GM20431 (cell line): ENCODE measurements around the gene MAP3K8.

Source experiments
- in situ Hi-C: fragments of 300-500 bp; cut with MseI, MboI; formaldehyde crosslinking; loops from one replicate; pipeline ENCODE4 v1.15.0; 2020; ENCODE audit warnings: low sequenced_read_pairs; ENCODE audit not compliant: unreplicated experiment

The MAP3K8 gene

GRCh38 chr10:30433730-30434272, at the start of gene MAP3K8:
Gene MAP3K8 (plus strand): TSS chr10:30434184. CDS start chr10:30438939, 4,755 bp downstream.
- in situ Hi-C loops = no loop called here

GRCh38 chr10:30384701-30385201, 49.2 kb upstream of the MAP3K8 start:
- in situ Hi-C loops = no loop called here

- in situ Hi-C loops = no loop called here
These were observed 47.0 kb upstream of the MAP3K8 start for GRCh38 chr10:30386801-30387588.

DNA sequence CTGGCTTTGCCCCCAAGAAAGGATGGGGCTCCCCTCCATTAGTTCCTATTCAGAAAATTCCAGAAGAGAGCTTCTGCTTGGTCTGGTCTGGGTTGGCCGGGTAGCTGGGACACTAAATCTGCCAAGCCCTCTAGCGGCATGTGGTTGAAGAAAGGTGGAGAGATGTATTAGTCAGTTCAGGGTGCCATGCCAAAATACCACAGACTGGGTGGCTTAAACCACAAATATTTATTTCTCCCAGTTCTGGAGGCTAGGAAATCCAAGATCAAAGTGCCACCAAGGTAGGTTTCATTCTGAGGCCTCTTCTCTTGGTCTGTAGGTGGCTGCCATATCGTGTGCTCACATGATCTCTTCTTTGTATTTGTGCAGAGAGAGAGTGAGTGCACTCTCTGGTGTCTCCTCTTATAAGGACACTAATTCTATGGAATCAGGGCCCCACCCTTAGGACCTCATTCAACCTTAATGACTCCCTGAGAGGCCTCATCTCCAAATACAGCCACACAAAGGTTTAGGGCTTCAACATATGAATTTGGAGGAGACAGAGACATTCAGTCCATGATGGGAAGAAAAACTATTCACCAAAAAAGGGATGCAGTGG, 46.2 kb upstream of the MAP3K8 start:
- in situ Hi-C loops = no loop called here

GRCh38 chr10:30389543-30389942, 44.4 kb upstream of the MAP3K8 start:
- in situ Hi-C loops = no loop called here

DNA sequence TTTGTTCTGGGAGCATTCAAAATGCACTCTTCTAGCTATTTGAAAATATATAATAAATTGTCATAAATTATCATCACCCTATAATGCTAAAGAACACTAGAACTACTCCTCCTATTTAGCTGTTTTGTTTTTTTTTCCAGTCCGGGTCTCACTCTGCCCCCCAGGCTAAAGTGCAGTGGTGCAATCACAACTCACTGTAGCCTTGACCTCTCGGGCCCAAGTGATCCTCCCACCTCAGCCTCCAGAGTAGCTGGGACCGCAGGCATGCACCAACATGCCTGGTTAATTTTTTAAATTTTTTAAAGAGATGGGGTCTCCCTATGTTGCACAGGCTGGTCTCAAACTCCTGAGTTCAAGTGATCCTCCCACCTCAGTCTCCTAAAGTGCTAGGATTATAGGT, 43.8 kb upstream of the MAP3K8 start:
- in situ Hi-C loops = loop anchor here (10.0 kb wide), 1 partner anchor 145 kb away; no protein-coding TSS in a partner anchor

DNA sequence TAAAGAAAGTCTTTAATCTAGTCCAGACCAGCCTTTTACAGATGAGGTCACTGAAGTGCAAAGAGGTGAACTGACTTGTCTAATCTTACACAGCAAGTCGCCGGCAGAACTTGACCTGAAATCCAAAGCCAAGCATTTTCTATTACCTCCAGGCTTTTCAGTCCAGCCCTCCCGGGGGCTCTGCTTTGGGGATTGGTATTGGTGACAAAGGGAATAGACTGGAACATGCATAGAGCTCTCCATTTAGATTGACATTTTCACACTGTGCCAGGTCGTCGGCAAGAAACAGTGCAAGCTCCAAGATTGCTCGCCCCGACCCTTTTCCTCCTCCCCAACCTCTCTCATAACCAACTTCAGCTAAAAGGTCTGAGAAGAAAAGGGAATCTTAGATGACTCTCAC, 42.7 kb upstream of the MAP3K8 start:
- in situ Hi-C loops = loop anchor here (10.0 kb wide), 1 partner anchor 144 kb away; no protein-coding TSS in a partner anchor

DNA sequence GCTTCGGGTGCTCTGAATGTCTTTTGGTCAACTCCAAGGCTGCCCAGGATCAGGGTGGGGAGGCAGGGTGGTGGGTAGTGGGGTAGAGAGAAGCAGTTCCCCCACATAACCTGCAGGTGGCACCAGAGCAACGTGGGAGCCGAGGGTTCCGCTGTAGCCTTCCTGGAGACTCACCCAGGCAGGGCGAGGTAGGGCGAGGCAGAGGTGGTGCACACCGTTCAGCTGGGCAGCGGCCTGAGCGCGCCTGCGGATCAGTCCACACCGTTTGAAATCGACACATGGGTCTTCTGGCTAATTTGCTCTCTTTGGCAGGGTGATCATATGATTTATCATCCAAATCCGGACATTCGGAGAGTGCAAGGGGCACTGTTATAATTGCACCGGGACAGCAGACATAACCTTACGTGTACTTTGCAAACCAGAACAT, 41.4 kb upstream of the MAP3K8 start:
- in situ Hi-C loops = loop anchor here (10.0 kb wide), 1 partner anchor 142 kb away; no protein-coding TSS in a partner anchor

DNA sequence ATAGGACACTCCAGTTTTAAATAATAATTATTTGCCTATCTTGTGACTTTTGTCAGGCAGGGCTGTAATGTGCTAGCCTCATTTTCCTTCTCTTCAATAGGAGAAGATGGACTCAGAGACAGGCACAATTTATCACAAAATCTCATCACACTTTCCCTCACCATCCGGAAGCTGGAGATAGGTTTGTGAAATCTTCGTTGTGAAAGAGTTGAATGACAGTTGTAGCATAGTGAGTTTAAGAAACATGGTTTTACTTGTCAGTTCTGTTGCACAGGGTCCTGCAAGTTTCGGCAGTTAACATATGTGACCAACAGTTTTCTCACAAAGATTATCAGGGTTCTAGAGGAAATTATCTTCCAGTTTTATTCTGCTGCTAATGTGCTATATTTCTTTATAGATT, 37.7 kb upstream of the MAP3K8 start:
- in situ Hi-C loops = loop anchor here (10.0 kb wide), 1 partner anchor 139 kb away; no protein-coding TSS in a partner anchor

- in situ Hi-C loops = loop anchor here (10.0 kb wide), 1 partner anchor 138 kb away; no protein-coding TSS in a partner anchor
These were observed 37.3 kb upstream of the MAP3K8 start for GRCh38 chr10:30396698-30397097.

- in situ Hi-C loops = loop anchor here (10.0 kb wide), 1 partner anchor 137 kb away; no protein-coding TSS in a partner anchor
These were observed 35.8 kb upstream of the MAP3K8 start for GRCh38 chr10:30398193-30398592.

DNA sequence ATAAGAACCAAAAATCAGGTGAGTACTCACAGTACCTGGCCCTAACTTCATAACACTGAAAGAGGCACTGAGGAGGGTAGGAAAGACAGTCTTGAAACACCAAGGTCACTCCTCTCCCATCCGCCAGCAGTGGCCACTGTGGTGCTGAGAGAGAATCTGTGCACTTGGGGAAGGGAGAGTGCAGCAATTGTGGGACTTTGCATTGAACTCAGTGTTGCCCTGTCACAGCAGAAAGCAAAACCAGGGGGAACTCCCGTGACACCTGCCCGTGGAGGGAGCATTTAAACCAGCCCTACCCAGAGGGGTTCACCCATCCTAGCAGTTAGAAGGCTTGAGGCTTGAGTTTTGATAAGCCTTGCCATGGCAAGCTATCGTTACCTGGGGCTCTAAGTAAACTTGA, 35.2 kb upstream of the MAP3K8 start:
- in situ Hi-C loops = loop anchor here (10.0 kb wide), 1 partner anchor 136 kb away; no protein-coding TSS in a partner anchor

DNA sequence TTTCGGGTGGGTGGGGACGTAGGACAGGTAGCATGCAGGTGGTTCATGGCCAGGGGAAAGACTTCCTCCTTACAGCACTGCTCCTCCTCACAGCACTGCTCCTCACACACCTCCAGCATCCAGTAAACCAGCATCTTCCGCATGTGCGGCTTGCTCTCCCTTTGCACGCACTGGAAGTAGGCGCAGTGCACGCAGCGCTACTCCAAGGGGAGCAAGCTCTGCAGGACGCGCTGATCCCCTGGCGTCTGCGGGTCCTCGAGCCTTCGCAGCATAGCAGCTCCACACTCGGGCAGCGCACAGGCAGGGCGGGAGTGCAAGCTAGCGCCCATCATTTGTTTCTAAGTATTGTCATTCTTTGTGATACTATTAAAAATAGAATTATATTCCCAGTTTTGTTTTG, 30.5 kb upstream of the MAP3K8 start:
- in situ Hi-C loops = no loop called here

GRCh38 chr10:30404540-30404939, 29.4 kb upstream of the MAP3K8 start:
- in situ Hi-C loops = no loop called here

- in situ Hi-C loops = no loop called here
These were observed 22.7 kb upstream of the MAP3K8 start for GRCh38 chr10:30411263-30411662.

GRCh38 chr10:30412901-30413300, 21.1 kb upstream of the MAP3K8 start:
- in situ Hi-C loops = no loop called here

DNA sequence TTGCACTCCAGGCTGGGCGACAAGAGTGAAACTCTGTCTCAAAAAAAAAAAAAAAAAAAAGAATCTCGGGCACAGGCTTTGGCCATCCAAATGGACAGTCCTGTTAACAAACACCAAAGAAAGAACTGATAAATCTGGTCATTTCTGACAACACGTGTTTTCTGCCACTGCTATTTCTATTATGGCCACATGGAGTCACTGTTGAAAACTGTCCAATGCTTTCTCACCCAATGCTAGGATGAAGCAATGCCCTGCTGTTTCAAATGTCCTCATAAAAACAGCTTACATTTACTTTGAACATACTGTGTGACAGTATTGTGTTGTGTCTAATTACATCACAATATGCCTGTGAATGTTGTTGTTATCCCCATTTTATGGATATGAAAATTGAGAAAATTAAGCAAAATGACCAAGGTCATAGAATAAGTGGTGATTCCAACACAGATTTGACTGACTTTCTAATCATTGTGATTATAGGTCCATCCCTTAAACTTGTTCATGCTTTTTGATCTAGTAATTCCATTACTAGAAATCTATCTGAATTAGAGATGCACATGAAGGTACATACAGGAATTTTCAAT, 19.9 kb upstream of the MAP3K8 start:
- in situ Hi-C loops = no loop called here

- in situ Hi-C loops = no loop called here
These were observed 18.4 kb upstream of the MAP3K8 start for GRCh38 chr10:30415593-30415992.

GRCh38 chr10:30417301-30417700, 16.7 kb upstream of the MAP3K8 start:
- in situ Hi-C loops = no loop called here

DNA sequence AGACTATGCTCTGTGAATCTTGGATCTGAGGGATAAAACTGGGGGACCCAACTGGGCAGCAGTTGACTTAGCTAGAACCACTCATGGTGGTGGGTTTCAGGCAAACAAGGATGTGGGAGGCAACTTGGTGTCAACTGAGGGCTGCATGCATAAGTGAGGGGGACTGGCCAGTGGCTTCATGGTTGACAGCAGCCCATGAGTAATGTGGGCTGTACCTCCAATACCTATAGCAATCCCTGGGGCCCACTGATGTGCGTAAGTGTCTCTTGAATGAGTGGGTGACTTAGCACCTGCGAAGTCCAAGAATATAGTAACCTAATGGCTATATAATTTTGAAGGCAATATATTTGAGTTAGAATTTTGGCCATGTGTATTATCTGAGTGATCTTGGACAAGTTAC, 13.7 kb upstream of the MAP3K8 start:
- in situ Hi-C loops = no loop called here
